HUDEP-2 (cell line): ENCODE data around the gene MCFD2.

Source experiments
- DNase-seq, 76 experiments: peaks; one replicate each; lab custom pipeline; 2025; ENCODE audit not compliant: unreplicated experiment in 76 of 76; lab: John Stamatoyannopoulos, UW

The MCFD2 gene

DNA sequence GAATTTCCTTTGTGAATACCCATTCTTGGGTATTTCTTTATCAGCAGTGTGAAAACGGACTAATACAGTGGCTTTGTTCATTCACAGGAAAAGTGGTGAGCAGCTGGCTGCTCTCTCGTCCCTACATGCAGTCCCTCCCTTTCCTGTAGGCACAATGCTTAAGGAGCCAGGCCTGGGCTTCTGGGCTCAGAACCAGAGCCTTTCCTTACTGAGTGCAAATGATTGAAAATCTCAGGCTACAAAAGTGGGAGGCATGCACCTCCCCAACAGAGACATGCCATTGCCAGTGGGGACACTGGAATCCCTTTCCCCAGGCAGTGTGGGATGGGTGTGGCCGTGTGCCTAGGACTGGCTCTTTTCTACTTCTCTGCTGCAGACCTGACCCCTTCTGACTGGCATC, 61.3 kb downstream of the MCFD2 start:
- DNase-seq: no peak

DNA sequence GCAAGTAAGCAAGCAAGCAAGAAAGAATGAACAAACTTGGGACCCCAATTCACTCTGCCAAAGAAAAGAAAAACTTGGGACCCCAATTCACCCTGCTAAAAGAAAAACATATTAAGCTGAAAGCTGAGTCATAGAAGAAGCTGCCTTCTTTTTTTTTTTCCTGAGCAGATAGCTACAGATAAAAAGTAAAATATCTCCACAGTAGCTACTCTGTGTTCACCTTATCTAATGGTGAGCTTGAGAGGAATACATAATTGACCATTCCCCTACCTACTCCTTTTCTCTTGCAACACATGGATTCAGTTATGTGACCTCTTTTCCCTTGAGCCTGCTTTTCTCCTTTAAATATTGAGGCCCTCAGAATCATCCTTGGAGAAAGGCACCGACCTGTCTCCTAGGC, 63.0 kb downstream of the MCFD2 start:
- DNase-seq: no peak

DNA sequence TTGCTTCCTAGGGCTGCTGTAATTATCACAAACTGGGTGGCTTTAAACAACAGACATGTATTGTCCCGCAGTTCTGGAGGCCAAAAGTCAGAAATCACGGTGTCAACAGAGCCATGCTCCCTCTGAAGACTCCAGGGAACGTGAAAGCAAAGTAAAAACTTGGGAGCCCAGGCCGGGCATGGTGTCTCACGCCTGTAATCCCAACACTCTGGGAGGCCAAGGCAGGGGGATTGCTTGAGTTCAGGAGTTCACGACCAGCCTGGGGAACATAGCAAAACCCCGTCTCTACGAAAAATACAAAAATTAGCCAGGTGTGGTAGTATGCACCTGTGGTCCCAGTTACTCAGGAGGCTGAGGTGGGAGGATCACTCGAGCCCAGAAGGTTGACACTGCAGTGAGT, 63.5 kb downstream of the MCFD2 start:
- no peak for DNase-seq
